Activated T-cell treated with anti-CD3 and anti-CD28 coated beads, Interleukin-2, amount 50 U/mL, for 72 hours (primary cell): ENCODE data around the gene HAUS5. TPM values are rescaled to one million over a fixed set of nuclear protein-coding genes. Genes with fewer than 3 reads are reported as not detected.

Experiments used
- ATAC-seq, 2 donors: fragments of 150-1000 bp; cut with Tn5 transposase; replicated peaks in 1 of 2; 2 replicates each; pipeline ENCODE4 v1.10.0; 2021; ENCODE audit warnings: moderate library complexity in 2 of 2, mild to moderate bottlenecking in 1 of 2
- DNase-seq, 2 donors: peaks; one replicate each; pipeline ENCODE4 v3.0.0; 2021 to 2022; ENCODE audit warnings: mixed read lengths in 1 of 2
- H3K27ac Mint-ChIP-seq: one replicate; pipeline ENCODE4 v1.8.0; 2022; ENCODE audit warnings: mild to moderate bottlenecking, moderate library complexity, mixed read lengths
- H3K27me3 Mint-ChIP-seq: one replicate; pipeline ENCODE4 v1.8.0; 2022; ENCODE audit warnings: low read depth, mixed read lengths
- H3K36me3 Mint-ChIP-seq, 2 donors: one replicate each; pipeline ENCODE4 v1.8.0; 2022; ENCODE audit warnings: mixed read lengths in 2 of 2, mild to moderate bottlenecking in 1 of 2; ENCODE audit not compliant: insufficient read depth in 2 of 2
- H3K4me1 Mint-ChIP-seq: one replicate; pipeline ENCODE4 v1.8.0; 2022; ENCODE audit warnings: low read depth, mixed read lengths
- H3K4me3 Mint-ChIP-seq, 2 donors: one replicate each; pipeline ENCODE4 v1.8.0; 2022; ENCODE audit warnings: mild to moderate bottlenecking in 2 of 2, mixed read lengths in 2 of 2, moderate library complexity in 2 of 2
- H3K9me3 Mint-ChIP-seq, 2 donors: one replicate each; pipeline ENCODE4 v1.8.0; 2022; ENCODE audit warnings: mixed read lengths in 2 of 2
- total RNA-seq, 2 donors: library from RNA; stranded (reverse); gene quantifications; one replicate each; pipeline ENCODE4 v1.2.3, GENCODE V29; 2022

Gene HAUS5
- total RNA-seq, 2 donors from 2014 or later: 39.2 to 55.3 TPM

DNA sequence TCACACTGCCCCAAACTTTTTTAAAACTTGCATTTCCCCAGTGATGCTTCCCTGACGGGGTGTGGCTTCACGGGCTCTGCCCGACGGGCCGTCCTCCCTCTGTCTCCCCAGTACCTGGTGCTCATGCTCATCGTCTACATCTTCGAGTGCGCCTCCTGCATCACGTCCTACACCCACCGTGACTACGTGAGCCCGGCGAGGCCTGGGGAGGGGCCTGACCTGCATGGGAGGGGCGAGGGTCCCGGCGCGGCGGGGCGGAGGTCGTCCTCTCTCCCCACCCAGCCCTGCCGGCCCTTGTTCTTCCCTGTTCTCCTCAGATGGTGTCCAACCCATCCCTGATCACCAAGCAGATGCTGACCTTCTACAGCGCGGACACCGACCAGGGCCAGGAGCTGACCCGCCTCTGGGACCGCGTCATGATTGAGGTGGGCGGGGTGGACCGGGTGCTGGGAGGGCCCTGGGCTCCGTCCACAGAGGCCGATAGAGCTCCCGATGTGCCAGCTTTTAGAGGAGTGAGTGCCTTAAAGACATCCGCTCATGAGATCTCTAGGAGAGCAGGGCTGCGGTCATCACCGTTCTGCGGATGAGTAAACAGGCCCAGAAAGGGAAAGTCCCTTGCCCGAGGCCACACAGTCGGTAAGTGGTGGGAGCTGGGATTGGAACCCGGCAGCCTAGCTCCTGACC, 60.7 kb downstream of the HAUS5 start:
- Mint-ChIP-seq H3K9me3 (no peaks in the 10 kb centered on the region), H3K27ac (no peak overlapping the region), H3K4me3 (peak overlapping the region; percentile 66 to 84), H3K36me3 (no peaks in the 10 kb centered on the region), H3K4me1 (peaks cover 10% of the 10 kb centered on the region), H3K27me3 (peaks cover 41% of the 10 kb centered on the region)
- peak; percentile 77 to 79 for DNase-seq
- ATAC-seq: peak; percentile 93 to 97

Other genes with a start within 250 kb of the HAUS5 start
- 1 to 10 TPM; 1.1 to 1.9 TPM for gene GPR42, start 241.7 kb upstream of the HAUS5 start, total RNA-seq
- gene FFAR2, start 164.5 kb upstream of the HAUS5 start, total RNA-seq: not detected
- not detected for gene KRTDAP, start 122.3 kb upstream of the HAUS5 start, total RNA-seq
- 1 to 10 TPM; 3.7 to 7.5 TPM for gene DMKN, start 99.1 kb upstream of the HAUS5 start, total RNA-seq
- under 1 TPM in 1 of 2 donors, not detected in 1; 0.21 TPM for gene SBSN, start 84.4 kb upstream of the HAUS5 start, total RNA-seq
- gene GAPDHS, start 79.3 kb upstream of the HAUS5 start, total RNA-seq: not detected
- gene TMEM147, start 67.1 kb upstream of the HAUS5 start, total RNA-seq: 10 to 100 TPM; 79.0 to 87.8 TPM
- gene ATP4A, start 49.1 kb upstream of the HAUS5 start, total RNA-seq: not detected
- not detected for gene PMIS2, start 26.6 kb upstream of the HAUS5 start, total RNA-seq
- gene RBM42, start 16.3 kb downstream of the HAUS5 start, total RNA-seq: 100 to 1,000 TPM; 105 to 130 TPM
- 1 to 10 TPM; 1.7 to 2.5 TPM for gene ETV2, start 29.0 kb downstream of the HAUS5 start, total RNA-seq
- 100 to 1,000 TPM; 277 to 288 TPM for gene COX6B1, start 35.6 kb downstream of the HAUS5 start, total RNA-seq
- gene UPK1A, start 53.8 kb downstream of the HAUS5 start, total RNA-seq: under 1 TPM; 0.86 to 0.93 TPM
- gene ZBTB32, start 91.8 kb downstream of the HAUS5 start, total RNA-seq: 100 to 1,000 TPM; 147 to 192 TPM
- 10 to 100 TPM; 63.0 to 71.5 TPM for gene KMT2B, start 105.3 kb downstream of the HAUS5 start, total RNA-seq
- 100 to 1,000 TPM; 253 to 274 TPM for gene IGFLR1, start 129.7 kb downstream of the HAUS5 start, total RNA-seq
- 10 to 100 TPM; 71.0 to 83.6 TPM for gene U2AF1L4, start 132.7 kb downstream of the HAUS5 start, total RNA-seq
- 10 to 100 TPM; 50.7 to 53.7 TPM for gene PSENEN, start 132.9 kb downstream of the HAUS5 start, total RNA-seq
- 10 to 100 TPM; 11.4 to 14.3 TPM for gene LIN37, start 135.8 kb downstream of the HAUS5 start, total RNA-seq
- 1 to 10 TPM; 1.4 to 2.4 TPM for gene HSPB6, start 144.3 kb downstream of the HAUS5 start, total RNA-seq
- gene PROSER3, start 145.4 kb downstream of the HAUS5 start, total RNA-seq: 10 to 100 TPM; 38.9 to 47.8 TPM
- 10 to 100 TPM; 66.8 to 86.0 TPM for gene ARHGAP33, start 162.8 kb downstream of the HAUS5 start, total RNA-seq
- gene PRODH2, start 200.1 kb downstream of the HAUS5 start, total RNA-seq: not detected
- under 1 TPM; 0.22 to 0.74 TPM for gene NPHS1, start 239.8 kb downstream of the HAUS5 start, total RNA-seq
- 1 to 10 TPM; 3.0 to 5.6 TPM for gene KIRREL2, start 244.2 kb downstream of the HAUS5 start, total RNA-seq